Measurements from ENCODE around the gene PKDCC.
"Not testable (repeated sequence)": the region's sequence is repeated elsewhere in the genome, so short reads cannot be mapped to it uniquely, and the experiment has no call there.

The PKDCC gene

DNA sequence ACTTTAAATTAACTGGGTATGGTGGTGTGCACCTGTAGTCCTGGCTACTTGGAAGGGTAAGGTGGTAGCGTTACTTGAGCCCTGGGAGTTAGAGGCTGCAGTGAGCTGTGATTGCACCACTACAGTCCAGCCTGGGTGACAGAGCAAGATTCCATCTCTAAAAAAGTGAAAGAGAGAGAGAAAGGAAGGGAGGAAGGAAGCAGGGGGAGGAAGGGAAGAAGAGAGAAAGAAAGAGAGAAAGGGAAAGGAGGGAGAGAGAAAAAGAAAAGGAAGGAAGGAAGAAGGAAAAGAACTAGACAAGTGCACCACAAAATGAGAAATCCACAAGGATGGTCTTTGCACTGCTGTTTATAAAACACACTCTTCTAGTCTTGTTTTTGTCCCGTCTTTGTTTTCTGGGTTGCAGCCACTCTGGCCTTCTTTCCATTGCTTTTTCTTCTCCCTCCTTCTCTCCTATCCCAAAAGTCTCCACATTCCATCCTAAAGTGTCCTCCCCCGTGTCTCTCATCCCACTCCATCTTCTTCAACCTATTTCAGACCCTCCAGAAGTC lies 32.0 kb downstream of the PKDCC start:
- Mint-ChIP-seq H3K36me3 (ENCODE audit: low read depth) (no peaks in the 10 kb centered on the region), H3K27me3 (ENCODE audit: low read depth) (peaks cover 21% of the 10 kb centered on the region), H3K9me3 (no peaks in the 10 kb centered on the region), H3K27ac (peak overlapping the region in 2 of 3 experiments; percentile 4 to 68), H3K4me3 (no peak overlapping the region), H3K4me1 (peaks cover 38% of the 10 kb centered on the region)
- no peak for TF ChIP-seq CTCF (IDR thresholded peaks at IDR 0.05; ENCODE audit: unreplicated experiment in 3 of 3)

DNA sequence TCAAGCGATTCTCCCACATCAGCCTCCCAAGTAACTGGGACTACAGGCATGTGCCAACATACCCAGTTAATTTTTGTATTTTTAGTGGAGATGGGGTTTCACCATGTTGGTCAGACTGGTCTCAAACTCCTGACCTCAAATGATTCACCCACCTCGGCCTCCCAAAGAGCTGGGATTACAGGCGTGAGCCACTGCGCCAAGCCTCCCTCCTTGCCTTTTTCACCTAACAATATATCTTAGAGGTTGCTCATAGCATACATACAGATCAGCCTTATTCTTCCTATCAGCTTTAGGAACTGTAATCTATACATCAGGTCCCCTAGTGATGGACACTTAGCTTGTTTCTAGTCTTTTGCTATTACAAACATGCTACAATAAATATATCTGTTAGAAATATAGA lies 33.3 kb downstream of the PKDCC start:
- H3K9me3 Mint-ChIP-seq; H3K36me3 Mint-ChIP-seq (ENCODE audit: low read depth); H3K27ac Mint-ChIP-seq; H3K4me3 Mint-ChIP-seq: not testable (repeated sequence)
- peaks cover 21% of the 10 kb centered on the region for H3K27me3 Mint-ChIP-seq (ENCODE audit: low read depth)
- peaks cover 50% of the 10 kb centered on the region for H3K4me1 Mint-ChIP-seq

DNA sequence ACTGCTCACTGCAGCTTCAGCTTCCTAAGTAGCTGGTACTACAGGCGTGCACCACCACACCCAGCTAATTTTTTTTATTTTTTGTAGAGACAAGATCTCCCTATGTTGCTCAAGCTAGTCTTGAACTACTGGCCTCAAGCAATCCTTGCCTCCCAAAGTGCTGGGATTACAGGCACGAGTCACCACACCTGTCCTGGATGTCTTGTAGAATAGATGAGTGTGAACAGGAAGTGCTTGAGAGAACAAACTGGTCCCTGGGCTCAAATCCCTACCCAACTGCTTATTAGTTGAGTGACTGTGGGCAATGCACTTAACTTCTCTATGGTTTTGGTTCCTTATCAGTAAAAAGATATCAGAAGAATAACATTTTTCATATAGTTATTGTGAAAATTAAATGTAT lies 34.2 kb downstream of the PKDCC start:
- no peak overlapping the region for H3K4me3 Mint-ChIP-seq
- H3K27me3 Mint-ChIP-seq (ENCODE audit: low read depth): peaks cover 18% of the 10 kb centered on the region
- no peaks in the 10 kb centered on the region for H3K36me3 Mint-ChIP-seq (ENCODE audit: low read depth)
- no peaks in the 10 kb centered on the region for H3K9me3 Mint-ChIP-seq
- no peak for TF ChIP-seq CTCF (IDR thresholded peaks at IDR 0.05; ENCODE audit: unreplicated experiment in 3 of 3)
- H3K4me1 Mint-ChIP-seq: peaks cover 55% of the 10 kb centered on the region
- no peak overlapping the region for H3K27ac Mint-ChIP-seq

GRCh38 chr2:42084231-42084671 lies 36.4 kb downstream of the PKDCC start:
- Mint-ChIP-seq H3K27me3 (ENCODE audit: low read depth) (peaks cover 10% of the 10 kb centered on the region), H3K36me3 (ENCODE audit: low read depth) (no peaks in the 10 kb centered on the region), H3K4me3 (no peak overlapping the region), H3K27ac (peak overlapping the region; percentile 70 to 92 (median 89)), H3K9me3 (no peaks in the 10 kb centered on the region), H3K4me1 (peaks cover 42% of the 10 kb centered on the region)
- no peak for TF ChIP-seq CTCF (IDR thresholded peaks at IDR 0.05; ENCODE audit: unreplicated experiment in 3 of 3)

DNA sequence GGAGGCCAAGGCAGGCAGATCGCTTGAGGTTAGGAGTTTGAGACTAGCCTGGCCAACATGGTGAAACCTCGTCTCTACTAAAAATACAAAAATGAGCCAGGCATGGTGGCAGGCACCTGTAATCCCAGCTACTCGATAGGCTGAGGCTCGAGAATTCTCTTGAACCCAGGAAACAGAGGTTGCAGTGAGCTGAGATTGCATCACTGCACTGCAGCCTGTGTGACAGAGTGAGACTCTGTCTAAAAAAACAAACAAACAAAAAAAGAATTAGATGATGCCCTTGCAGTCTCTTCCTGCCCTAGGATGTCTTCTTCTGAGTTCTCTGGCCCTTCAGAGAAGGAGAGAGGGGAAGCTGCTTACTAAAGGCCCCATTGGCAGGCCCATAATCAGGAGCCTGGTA lies 37.2 kb downstream of the PKDCC start:
- H3K4me3 Mint-ChIP-seq; H3K36me3 Mint-ChIP-seq (ENCODE audit: low read depth); H3K9me3 Mint-ChIP-seq; H3K27me3 Mint-ChIP-seq (ENCODE audit: low read depth): not testable (repeated sequence)
- H3K27ac Mint-ChIP-seq: peak overlapping the region; percentile 70 to 92 (median 89)
- peaks cover 42% of the 10 kb centered on the region for H3K4me1 Mint-ChIP-seq

GRCh38 chr2:42085706-42086487 lies 38.1 kb downstream of the PKDCC start:
- H3K27ac Mint-ChIP-seq: peak overlapping the region; percentile 53 to 91 (median 89)
- no peaks in the 10 kb centered on the region for H3K36me3 Mint-ChIP-seq (ENCODE audit: low read depth)
- TF ChIP-seq CTCF (IDR thresholded peaks at IDR 0.05; ENCODE audit: unreplicated experiment in 3 of 3): no peak
- H3K9me3 Mint-ChIP-seq: peaks cover 3% of the 10 kb centered on the region
- H3K4me3 Mint-ChIP-seq: no peak overlapping the region
- peaks cover 42% of the 10 kb centered on the region for H3K4me1 Mint-ChIP-seq
- H3K27me3 Mint-ChIP-seq (ENCODE audit: low read depth): peaks cover 11% of the 10 kb centered on the region

DNA sequence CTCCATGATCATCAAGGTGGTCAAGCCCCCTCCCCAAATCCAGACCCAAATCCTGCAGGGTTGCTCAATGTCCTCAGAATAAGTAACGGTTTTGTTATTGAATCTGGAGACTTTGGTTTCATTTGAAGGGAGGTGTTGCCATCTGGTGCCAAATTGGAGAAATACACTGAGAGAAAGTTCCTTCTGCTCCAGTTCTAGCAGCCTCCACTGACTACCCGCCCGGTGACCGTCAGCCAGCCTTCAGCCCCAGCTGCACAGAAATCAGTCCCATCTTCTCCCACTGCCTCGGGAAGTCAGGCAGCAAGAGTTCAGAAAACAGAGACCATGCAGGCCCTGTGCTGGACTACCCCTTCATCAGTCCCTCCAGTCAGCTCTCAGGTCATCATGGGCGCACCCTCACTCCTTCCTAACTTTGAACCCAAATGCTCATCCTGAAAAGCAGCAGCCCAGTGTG lies 38.7 kb downstream of the PKDCC start:
- TF ChIP-seq CTCF (IDR thresholded peaks at IDR 0.05; ENCODE audit: unreplicated experiment in 3 of 3): peak; percentile 73 to 87 (median 83)
- no peaks in the 10 kb centered on the region for H3K36me3 Mint-ChIP-seq (ENCODE audit: low read depth)
- H3K27me3 Mint-ChIP-seq (ENCODE audit: low read depth): peaks cover 11% of the 10 kb centered on the region
- peaks cover 3% of the 10 kb centered on the region for H3K9me3 Mint-ChIP-seq
- peaks cover 42% of the 10 kb centered on the region for H3K4me1 Mint-ChIP-seq
- H3K27ac Mint-ChIP-seq: peak overlapping the region; percentile 53 to 91 (median 89)
- H3K4me3 Mint-ChIP-seq: no peak overlapping the region
